Colonic mucosa (tissue), 4 donors: ENCODE results near the gene LTBR. TPM values are rescaled to one million over a fixed set of nuclear protein-coding genes. Genes with fewer than 3 reads are reported as not detected.

Experiments
- DNase-seq: peaks from one replicate; pipeline ENCODE4 v3.0.0-alpha.2; 2020
- H3K27ac ChIP-seq: fragments of 200-600 bp; one replicate; pipeline ENCODE4 v1.8.0; 2021
- H3K27me3 ChIP-seq: fragments of 200-600 bp; one replicate; pipeline ENCODE4 v1.8.0; 2021
- H3K36me3 ChIP-seq: fragments of 200-600 bp; one replicate; pipeline ENCODE4 v1.8.0; 2021
- H3K4me1 ChIP-seq: fragments of 200-600 bp; one replicate; pipeline ENCODE4 v1.8.0; 2021; ENCODE audit warnings: mild to moderate bottlenecking
- H3K4me3 ChIP-seq: fragments of 200-600 bp; one replicate; pipeline ENCODE4 v1.8.0; 2021
- H3K9ac ChIP-seq, 2 donors: one replicate each; pipeline ENCODE4 v1.7.0; 2013; ENCODE audit warnings: control low read depth in 2 of 2, low read depth in 2 of 2, low read length in 2 of 2
- H3K9me3 ChIP-seq: fragments of 200-600 bp; one replicate; pipeline ENCODE4 v1.8.0; 2021
- intact Hi-C: fragments of 100-400 bp; cut with DNase I; formaldehyde crosslinking; loops from one replicate; pipeline ENCODE4 v1.14.1; 2022
- total RNA-seq, 2 donors: library from RNA; stranded (reverse); fragmentation: NEBNext Ultra II Directional in 1 of 2; extraction: Animal tissue kit (Norgen Biotek cat#: 25700) in 1 of 2; gene quantifications; one replicate each; pipeline ENCODE4 v1.2.1, GENCODE V29; 2021
- TF ChIP-seq, protein P1 (sequence below): fragments of 200-600 bp; IDR thresholded peaks from one replicate; pipeline ENCODE4 v1.8.0; 2022; ENCODE audit warnings: antibody characterized with exemption, mild to moderate bottlenecking
- donor health status: healthy.
- donor health status: DM: no; HTN: no; CAD: no.
- donor health status: DM: no; HTN: no; CAD: no.

The LTBR gene
- total RNA-seq, 2 donors from 2014 or later, result 84.8 to 129 TPM

GRCh38 chr12:6368906-6369525 lies 14.9 kb upstream of the LTBR start:
- peak overlapping the region; percentile 15 for H3K27ac ChIP-seq

GRCh38 chr12:6369916-6370575 lies 13.9 kb upstream of the LTBR start:
- Histone ChIP-seq H3K4me3 (peak overlapping the region; percentile 3), H3K4me1 (peaks cover 11% of the 10 kb centered on the region), H3K27me3 (no peaks in the 10 kb centered on the region), H3K27ac (peak overlapping the region; percentile 62), H3K9me3 (no peaks in the 10 kb centered on the region), H3K9ac (peak overlapping the region in 1 of 2 donors; percentile 85), H3K36me3 (no peaks in the 10 kb centered on the region)
- intact Hi-C loops, result loop anchor here (5.0 kb wide), 1 partner anchor 33 kb away; no protein-coding TSS in a partner anchor
- no peak for DNase-seq
- TF ChIP-seq, protein P1, sequence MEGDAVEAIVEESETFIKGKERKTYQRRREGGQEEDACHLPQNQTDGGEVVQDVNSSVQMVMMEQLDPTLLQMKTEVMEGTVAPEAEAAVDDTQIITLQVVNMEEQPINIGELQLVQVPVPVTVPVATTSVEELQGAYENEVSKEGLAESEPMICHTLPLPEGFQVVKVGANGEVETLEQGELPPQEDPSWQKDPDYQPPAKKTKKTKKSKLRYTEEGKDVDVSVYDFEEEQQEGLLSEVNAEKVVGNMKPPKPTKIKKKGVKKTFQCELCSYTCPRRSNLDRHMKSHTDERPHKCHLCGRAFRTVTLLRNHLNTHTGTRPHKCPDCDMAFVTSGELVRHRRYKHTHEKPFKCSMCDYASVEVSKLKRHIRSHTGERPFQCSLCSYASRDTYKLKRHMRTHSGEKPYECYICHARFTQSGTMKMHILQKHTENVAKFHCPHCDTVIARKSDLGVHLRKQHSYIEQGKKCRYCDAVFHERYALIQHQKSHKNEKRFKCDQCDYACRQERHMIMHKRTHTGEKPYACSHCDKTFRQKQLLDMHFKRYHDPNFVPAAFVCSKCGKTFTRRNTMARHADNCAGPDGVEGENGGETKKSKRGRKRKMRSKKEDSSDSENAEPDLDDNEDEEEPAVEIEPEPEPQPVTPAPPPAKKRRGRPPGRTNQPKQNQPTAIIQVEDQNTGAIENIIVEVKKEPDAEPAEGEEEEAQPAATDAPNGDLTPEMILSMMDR, result no peak

More at GRCh38 chr12:6368906-6369525, 14.9 kb upstream of the LTBR start:
- Histone ChIP-seq H3K4me3 (no peak overlapping the region), H3K9me3 (no peaks in the 10 kb centered on the region), H3K36me3 (no peaks in the 10 kb centered on the region), H3K9ac (peak overlapping the region in 1 of 2 donors; percentile 64), H3K4me1 (peaks cover 11% of the 10 kb centered on the region), H3K27me3 (no peaks in the 10 kb centered on the region)
- peak; percentile 35 for DNase-seq
- intact Hi-C loops, result no loop called here
- TF ChIP-seq, protein P1, result no peak

GRCh38 chr12:6370576-6370935 lies 13.4 kb upstream of the LTBR start:
- H3K9me3 ChIP-seq, result no peaks in the 10 kb centered on the region
- H3K27me3 ChIP-seq, result no peaks in the 10 kb centered on the region
- H3K4me3 ChIP-seq, result peak overlapping the region; percentile 3
- DNase-seq, result no peak
- no peaks in the 10 kb centered on the region for H3K36me3 ChIP-seq
- peak overlapping the region; percentile 60 to 85 for H3K9ac ChIP-seq
- intact Hi-C loops, result loop anchor here (5.0 kb wide), 1 partner anchor 33 kb away; no protein-coding TSS in a partner anchor
- H3K27ac ChIP-seq, result peak overlapping the region; percentile 62
- H3K4me1 ChIP-seq, result peaks cover 11% of the 10 kb centered on the region
- TF ChIP-seq, protein P1, result no peak

DNA sequence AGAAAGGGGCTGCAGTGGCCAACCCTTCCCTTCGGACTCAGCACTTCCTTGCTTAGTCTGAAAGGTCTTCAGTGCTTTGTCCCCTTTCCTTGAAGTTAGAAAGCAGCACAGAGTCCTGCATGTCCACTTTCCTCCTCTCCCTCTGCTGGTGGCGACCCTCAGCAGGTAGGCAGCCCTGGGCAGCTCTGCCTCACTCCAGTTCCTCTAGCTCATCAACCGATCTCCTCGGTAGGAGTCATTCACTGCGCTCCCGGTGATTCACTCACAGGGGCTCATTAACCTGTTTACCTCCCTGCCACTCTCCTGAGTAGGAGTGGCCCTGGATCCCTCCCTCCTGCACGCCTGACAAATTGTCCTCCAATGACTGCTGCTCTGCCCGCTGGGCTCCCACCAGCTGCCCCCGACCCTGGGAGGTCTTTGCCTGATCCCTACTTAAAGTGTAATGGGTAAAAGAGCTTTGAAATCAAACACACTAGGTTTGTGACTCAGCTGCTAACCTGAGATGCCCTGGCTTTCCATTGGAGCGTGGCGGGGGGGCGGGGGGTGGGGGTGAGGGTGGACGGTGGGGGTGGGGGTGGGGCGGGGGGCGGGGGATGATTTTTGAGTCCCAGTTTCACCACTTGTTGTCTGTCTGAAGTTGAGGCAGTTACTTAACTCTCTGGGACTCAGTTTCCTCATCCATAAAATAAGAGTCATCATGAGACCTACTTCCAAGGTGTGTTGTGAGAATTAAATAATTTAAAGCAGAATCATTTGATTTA lies 12.8 kb upstream of the LTBR start:
- TF ChIP-seq, protein P1, result no peak
- peak; percentile 88 for DNase-seq
- H3K36me3 ChIP-seq, result no peaks in the 10 kb centered on the region
- peak overlapping the region; percentile 91 for H3K27ac ChIP-seq
- peak overlapping the region; percentile 60 to 89 for H3K9ac ChIP-seq
- peak overlapping the region; percentile 3 for H3K4me3 ChIP-seq
- intact Hi-C loops, result loop anchor here (5.0 kb wide), 1 partner anchor 34 kb away; no protein-coding TSS in a partner anchor
- H3K27me3 ChIP-seq, result no peaks in the 10 kb centered on the region
- peaks cover 15% of the 10 kb centered on the region for H3K4me1 ChIP-seq
- H3K9me3 ChIP-seq, result no peaks in the 10 kb centered on the region

GRCh38 chr12:6372403-6373003 lies 11.5 kb upstream of the LTBR start:
- no peaks in the 10 kb centered on the region for H3K36me3 ChIP-seq
- no peaks in the 10 kb centered on the region for H3K9me3 ChIP-seq
- H3K4me3 ChIP-seq, result peak overlapping the region; percentile 34
- no peaks in the 10 kb centered on the region for H3K27me3 ChIP-seq
- no peak for DNase-seq
- H3K4me1 ChIP-seq, result peaks cover 21% of the 10 kb centered on the region
- peak overlapping the region; percentile 91 for H3K27ac ChIP-seq
- H3K9ac ChIP-seq, result peak overlapping the region; percentile 57 to 89
- TF ChIP-seq, protein P1, result no peak
- intact Hi-C loops, result loop anchor here (5.0 kb wide), 1 partner anchor 35 kb away; no protein-coding TSS in a partner anchor
